H1 (cell line): ENCODE measurements around the gene STAP2. TPM values are rescaled to one million over a fixed set of nuclear protein-coding genes. Genes with fewer than 3 reads are reported as not detected.

Source experiments
- CTCF ChIA-PET: fragments of 300-600 bp; sonication (Branson Sonifier 250); formaldehyde crosslinking; loops from one replicate; lab custom pipeline; 2021; ENCODE audit not compliant: partially characterized antibody; lab: Charles Lee
- POLR2A ChIA-PET: fragments of 300-600 bp; sonication (Branson Sonifier 250); formaldehyde crosslinking; loops from one replicate; lab custom pipeline; 2021; ENCODE audit warnings: inconsistent platforms; ENCODE audit not compliant: partially characterized antibody; lab: Charles Lee
- DNase-seq, 2 experiments: peaks; one replicate each; pipeline versions ENCODE4 v3.0.0 to v3.0.0-alpha.2; 2010 to 2022; ENCODE audit warnings: low spot score in 2 of 2, low read depth in 1 of 2, mixed read lengths in 1 of 2
- FAIRE-seq: peaks from 2 replicates; lab custom pipeline; 2011; peaks lifted over from hg19 to GRCh38; lab: Jason Lieb, UNC
- H2AFZ ChIP-seq: 2 replicates; pipeline ENCODE4 v1.8.1; 2012; ENCODE audit warnings: low read length, inconsistent platforms
- H2AK5ac ChIP-seq: 2 replicates; pipeline ENCODE4 v1.6.1; 2013; ENCODE audit warnings: low read depth, low read length
- H2BK120ac ChIP-seq: replicated peaks from 2 replicates; pipeline ENCODE3; 2013; ENCODE audit warnings: low read depth, low read length, inconsistent platforms
- H2BK12ac ChIP-seq: 2 replicates; pipeline ENCODE4 v1.6.1; 2013; ENCODE audit warnings: low read depth, low read length
- H2BK15ac ChIP-seq: 2 replicates; pipeline ENCODE4 v1.6.1; 2013; ENCODE audit warnings: low read length
- H2BK20ac ChIP-seq: 2 replicates; pipeline ENCODE4 v1.6.1; 2013; ENCODE audit warnings: low read length
- H2BK5ac ChIP-seq: 2 replicates; pipeline ENCODE4 v1.6.1; 2013; ENCODE audit warnings: low read depth, low read length
- H3K14ac ChIP-seq: 2 replicates; pipeline ENCODE4 v1.6.1; 2013; ENCODE audit warnings: inconsistent platforms; ENCODE audit not compliant: insufficient read length
- H3K18ac ChIP-seq: 2 replicates; pipeline ENCODE4 v1.6.1; 2013; ENCODE audit warnings: low read length; ENCODE audit errors: extremely low read depth
- H3K23ac ChIP-seq: 2 replicates; pipeline ENCODE4 v1.6.1; 2013; ENCODE audit warnings: inconsistent platforms; ENCODE audit not compliant: insufficient read length
- H3K23me2 ChIP-seq: 2 replicates; pipeline ENCODE4 v1.6.1; 2013; ENCODE audit warnings: low read depth, low read length
- H3K27ac ChIP-seq: 2 replicates; pipeline ENCODE4 v1.6.1; 2011; ENCODE audit warnings: low read depth, low read length, inconsistent platforms
- H3K27me3 ChIP-seq, 4 experiments: replicated peaks in 1 of 4; 1 replicate in 1 of 4; 2 replicates in 3 of 4; pipeline versions ENCODE4 v1.6.1 to v1.8.1; 2011 to 2013; ENCODE audit warnings: low read length in 3 of 4, mild to moderate bottlenecking in 3 of 4, inconsistent platforms in 2 of 4, mixed read lengths in 2 of 4, moderate library complexity in 1 of 4; ENCODE audit not compliant: control insufficient read depth in 3 of 4, insufficient read depth in 3 of 4; ENCODE audit errors: extremely low read depth in 1 of 4
- H3K36me3 ChIP-seq, 4 experiments: 2 replicates each; pipeline versions ENCODE4 v1.6.1 to v1.8.1; 2011 to 2013; ENCODE audit warnings: mild to moderate bottlenecking in 4 of 4, low read length in 3 of 4, moderate library complexity in 2 of 4, control low read depth in 1 of 4, inconsistent platforms in 1 of 4; ENCODE audit not compliant: insufficient read depth in 4 of 4, control insufficient read depth in 2 of 4
- H3K4ac ChIP-seq: replicated peaks from 2 replicates; pipeline ENCODE3; 2013; ENCODE audit warnings: low read length, low read depth, mixed read lengths, inconsistent platforms; ENCODE audit not compliant: insufficient read length
- H3K4me1 ChIP-seq, 4 experiments: replicated peaks in 1 of 4; 1 replicate in 1 of 4; 2 replicates in 3 of 4; pipeline versions ENCODE4 v1.6.1 to v1.8.1; 2011 to 2013; ENCODE audit warnings: low read length in 3 of 4, inconsistent platforms in 2 of 4, mixed read lengths in 1 of 4; ENCODE audit not compliant: insufficient read depth in 4 of 4, control insufficient read depth in 3 of 4
- H3K4me2 ChIP-seq, 2 experiments: 2 replicates each; pipeline versions ENCODE4 v1.6.1 to v1.8.1; 2011 to 2013; ENCODE audit warnings: low read depth in 2 of 2, low read length in 2 of 2, control low read depth in 1 of 2, inconsistent platforms in 1 of 2, mild to moderate bottlenecking in 1 of 2; ENCODE audit not compliant: insufficient read depth in 1 of 2
- H3K4me3 ChIP-seq, 4 experiments: fragments of 200-600, 300-600 bp in 1 of 4; sonication (generic), shearing (Covaris generic), sonication (Bioruptor Twin) in 1 of 4; 2 replicates each; pipeline versions ENCODE4 v1.5.1 to v1.8.1; 2011 to 2016; ENCODE audit warnings: low read length in 4 of 4, low read depth in 3 of 4, control low read depth in 2 of 4, inconsistent platforms in 2 of 4, mild to moderate bottlenecking in 2 of 4, mixed read lengths in 1 of 4, moderate library complexity in 1 of 4; ENCODE audit not compliant: insufficient read depth in 2 of 4; ENCODE audit errors: extremely low read depth in 1 of 4
- H3K56ac ChIP-seq: replicated peaks from 2 replicates; pipeline ENCODE3; 2013; ENCODE audit warnings: low read depth, mild to moderate bottlenecking, mixed read lengths, low read length, inconsistent platforms; ENCODE audit not compliant: insufficient read length
- H3K79me1 ChIP-seq: 2 replicates; pipeline ENCODE4 v1.6.1; 2013; ENCODE audit warnings: low read depth, low read length, control low read depth
- H3K79me2 ChIP-seq, 2 experiments: 2 replicates each; pipeline versions ENCODE4 v1.6.1 to v1.8.1; 2012 to 2013; ENCODE audit warnings: low read length in 2 of 2, mild to moderate bottlenecking in 2 of 2, inconsistent platforms in 1 of 2; ENCODE audit not compliant: insufficient read depth in 2 of 2, control insufficient read depth in 1 of 2
- H3K9ac ChIP-seq, 4 experiments: replicated peaks in 1 of 4; 1 replicate in 1 of 4; 2 replicates in 3 of 4; pipeline versions ENCODE4 v1.6.1 to v1.8.1; 2011 to 2013; ENCODE audit warnings: low read depth in 3 of 4, low read length in 3 of 4, control low read depth in 2 of 4, mild to moderate bottlenecking in 2 of 4, moderate library complexity in 2 of 4, inconsistent platforms in 1 of 4; ENCODE audit errors: extremely low read depth in 1 of 4
- H3K9me3 ChIP-seq, 2 experiments: 2 replicates each; pipeline versions ENCODE4 v1.6.1 to v1.8.1; 2012 to 2013; ENCODE audit warnings: mild to moderate bottlenecking in 2 of 2, moderate library complexity in 2 of 2, control low read depth in 1 of 2, inconsistent platforms in 1 of 2, low read depth in 1 of 2, low read length in 1 of 2, mixed read lengths in 1 of 2; ENCODE audit not compliant: insufficient read depth in 2 of 2
- H4K20me1 ChIP-seq, 2 experiments: replicated peaks in 1 of 2; 2 replicates each; pipeline versions ENCODE3 to v1.8.1; 2011 to 2013; ENCODE audit warnings: inconsistent platforms in 2 of 2, low read length in 2 of 2, mild to moderate bottlenecking in 1 of 2; ENCODE audit not compliant: insufficient read depth in 2 of 2, control insufficient read depth in 1 of 2
- H4K5ac ChIP-seq: 2 replicates; pipeline ENCODE4 v1.6.1; 2013; ENCODE audit warnings: low read length, low read depth, mixed read lengths, inconsistent platforms; ENCODE audit not compliant: insufficient read length
- H4K8ac ChIP-seq: 2 replicates; pipeline ENCODE4 v1.8.0; 2013; ENCODE audit warnings: mild to moderate bottlenecking, moderate library complexity, low read length, inconsistent platforms; ENCODE audit not compliant: insufficient read depth; ENCODE audit errors: extremely low read depth
- H4K91ac ChIP-seq: replicated peaks from 2 replicates; pipeline ENCODE3; 2013; ENCODE audit warnings: low read length, mixed read lengths, inconsistent platforms; ENCODE audit not compliant: insufficient read length
- POLR2A ChIP-seq, 2 experiments: IDR thresholded peaks; 1 replicate in 1 of 2; 2 replicates in 1 of 2; pipeline ENCODE4 v1.6.1; 2011; ENCODE audit warnings: low read depth in 2 of 2, low read length in 2 of 2, mild to moderate bottlenecking in 2 of 2; ENCODE audit errors: control extremely low read depth in 1 of 2
- RXRA ChIP-seq: IDR thresholded peaks from 2 replicates; pipeline ENCODE4 v1.6.1; 2011; ENCODE audit warnings: low read depth, mild to moderate bottlenecking, low read length, moderate library complexity; ENCODE audit not compliant: insufficient read depth
- SAP30 ChIP-seq: fragments of 300-600 bp; sonication (generic); IDR thresholded peaks from 2 replicates; pipeline ENCODE4 v1.7.1; 2012; ENCODE audit warnings: low read length, moderate library complexity, mild to moderate bottlenecking, inconsistent platforms; ENCODE audit not compliant: insufficient read depth, insufficient replicate concordance
- WGBS, 2 experiments: shearing (Covaris generic) in 1 of 2; methylation state at CpG; one replicate each; pipeline versions ENCODE4 v1.1.6 to v1.1.7; 2013 to 2015; ENCODE audit warnings: low lambda C conversion rate in 2 of 2, mixed read lengths in 2 of 2, inconsistent platforms in 1 of 2, low coverage in 1 of 2, missing lambda C conversion rate in 1 of 2; ENCODE audit not compliant: insufficient replicate concordance in 2 of 2, insufficient coverage in 1 of 2, insufficient read length in 1 of 2; ENCODE audit errors: extremely low coverage in 1 of 2, missing lambda C conversion rate in 1 of 2; 5-methylcytosine and 5-hydroxymethylcytosine counted together
- polyA plus RNA-seq, 7 experiments: library from polyadenylated mRNA; depleted of rRNA in 3 of 7; stranded (reverse) in 5 of 7; unstranded in 2 of 7; fragments of >200 nt in 5 of 7; fragments of 200-250 nt in 2 of 7; gene quantifications; 1 replicate in 5 of 7; 2 replicates in 1 of 7; 4 replicates in 1 of 7; pipeline versions ENCODE4 v1.2.1 to v1.2.3, GENCODE V29; 2011 to 2013; ENCODE audit warnings: missing spikeins in 2 of 7, mixed read lengths in 2 of 7
- total RNA-seq: library from RNA; stranded (reverse); fragmentation: NEBNext Ultra II Directional; extraction: Animal tissue kit (Norgen Biotek cat#: 25700); gene quantifications from 2 replicates; pipeline ENCODE4 v1.2.1, GENCODE V29; 2021

The STAP2 gene
- total and polyA plus RNA-seq, 2 of the 8 experiments (the other 6 are each of a cell fraction or from before 2014, with no cell fraction given) = 15.3 to 37.3 TPM

- POLR2A ChIA-PET = interaction anchor here (1.0 to 13.0 kb wide), 4 partner anchors 12 to 20 kb away, joined by 3 to 72 read pairs (median 4); partner anchors contain the start of gene MPND
- no peak overlapping the region for H3K9ac ChIP-seq
These were observed 19.3 kb upstream of the STAP2 start for GRCh38 chr19:4357921-4358326.

More at GRCh38 chr19:4357921-4358326, 19.3 kb upstream of the STAP2 start:
- no peaks in the 10 kb centered on the region for H3K79me2 ChIP-seq
- H3K79me1 ChIP-seq = no peaks in the 10 kb centered on the region
- FAIRE-seq (no peak), DNase-seq (no peak)
- TF ChIP-seq POLR2A (IDR thresholded peaks at IDR 0.05; ENCODE audit: control extremely low read depth in 1 of 2, low read depth in 2 of 2, low read length in 2 of 2) (no peak), RXRA (no peak), SAP30 (no peak)
- peaks cover 4 to 15% of the 10 kb centered on the region in 2 experiments for H4K20me1 ChIP-seq
- H3K18ac ChIP-seq = no peak overlapping the region
- H2BK20ac ChIP-seq = no peak overlapping the region
- no peak overlapping the region for H3K4me3 ChIP-seq
- H2BK120ac ChIP-seq = no peak overlapping the region
- H3K27ac ChIP-seq = no peak overlapping the region
- H3K4me2 ChIP-seq = no peak overlapping the region
- no peak overlapping the region for H2AK5ac ChIP-seq
- no peaks in the 10 kb centered on the region for H3K27me3 ChIP-seq
- H3K9me3 ChIP-seq = no peaks in the 10 kb centered on the region
- H4K8ac ChIP-seq = no peak overlapping the region
- peaks cover 0 to 19% (median 10%) of the 10 kb centered on the region in 4 experiments; a peak in 6 of 8 replicates for H3K36me3 ChIP-seq
- no peak overlapping the region for H3K4ac ChIP-seq
- H2AFZ ChIP-seq = no peak overlapping the region
- H2BK12ac ChIP-seq = no peak overlapping the region
- no peak overlapping the region for H4K91ac ChIP-seq
- no peaks in the 10 kb centered on the region for H3K23me2 ChIP-seq
- 96% methylated on average over 16 of the region's 16 CpGs; no CpG with 5 or more reads in 1 of the 2 experiments for WGBS, 2 experiments
- H3K4me1 ChIP-seq = peaks cover 0 to 12% (median 2%) of the 10 kb centered on the region in 4 experiments; a peak in 3 of 7 replicates
- H2BK5ac ChIP-seq = no peak overlapping the region
- H3K14ac ChIP-seq = no peak overlapping the region
- no peak overlapping the region for H3K23ac ChIP-seq
- CTCF ChIA-PET = interaction anchor here (0.7 to 3.4 kb wide), 9 partner anchors 11 to 124 kb away, joined by 3 to 28 read pairs (median 4); partner anchors contain the start of gene SH3GL1
- H3K56ac ChIP-seq = no peak overlapping the region
- no peak overlapping the region for H2BK15ac ChIP-seq
- no peak overlapping the region for H4K5ac ChIP-seq
